ENCODE data around the gene ELFN2.

- TF ChIP-seq HDGF (IDR thresholded peaks at IDR 0.05; ENCODE audit: borderline replicate concordance) (no peak), BHLHE40 (IDR thresholded peaks at IDR 0.05; ENCODE audit: borderline replicate concordance) (no peak), FOXM1 (IDR thresholded peaks at IDR 0.05; ENCODE audit: borderline replicate concordance) (no peak), ELF4 (IDR thresholded peaks at IDR 0.05) (no peak)
Observed at GRCh38 chr22:37464181-37464580, 36.9 kb upstream of the ELFN2 start.
